ENCODE data around the gene ZNF20.
A peak's percentile ranks its signal among the peaks of the same experiment; 100 is the strongest.

The ZNF20 gene

GRCh38 chr19:12095111-12095790 lies 44.9 kb downstream of the ZNF20 start:
- Histone ChIP-seq H3K79me2 (ENCODE audit: low read length) (peaks cover 24% of the 10 kb centered on the region), H3K27ac (ENCODE audit: low read length) (no peak overlapping the region), H3K4me1 (ENCODE audit: low read length) (peaks cover 14% of the 10 kb centered on the region), H3K4me2 (ENCODE audit: low read length) (no peak overlapping the region), H3K4me3 (ENCODE audit: low read length) (no peak overlapping the region), H4K20me1 (ENCODE audit: insufficient read depth, low read length) (no peaks in the 10 kb centered on the region), H3K9me3 (ENCODE audit: insufficient read depth, low read length) (0 out of 2 replicates have a peak, but pooled peaks cover 3% of the 10 kb centered on the region), H3K9ac (ENCODE audit: low read length) (no peak overlapping the region), H3K36me3 (replicated peaks; ENCODE audit: low read depth, low read length) (peaks cover 43% of the 10 kb centered on the region), H2AFZ (ENCODE audit: low read depth, low read length) (no peak overlapping the region), H3K27me3 (ENCODE audit: low read depth, low read length) (no peaks in the 10 kb centered on the region)
- TF ChIP-seq CTCF (IDR thresholded peaks at IDR 0.05; ENCODE audit: low read depth, low read length) (no peak), EZH2phosphoT487 (IDR thresholded peaks at IDR 0.05; ENCODE audit: low read depth) (no peak)

- Histone ChIP-seq H4K20me1 (ENCODE audit: insufficient read depth, low read length) (no peaks in the 10 kb centered on the region), H3K4me3 (ENCODE audit: low read length) (no peak overlapping the region), H3K27ac (ENCODE audit: low read length) (no peak overlapping the region), H3K36me3 (replicated peaks; ENCODE audit: low read depth, low read length) (peaks cover 40% of the 10 kb centered on the region), H3K4me1 (ENCODE audit: low read length) (peaks cover 14% of the 10 kb centered on the region), H2AFZ (ENCODE audit: low read depth, low read length) (no peak overlapping the region), H3K4me2 (ENCODE audit: low read length) (no peak overlapping the region; the same call in 1 of the 2 replicates), H3K27me3 (ENCODE audit: low read depth, low read length) (no peaks in the 10 kb centered on the region), H3K9ac (ENCODE audit: low read length) (no peak overlapping the region), H3K79me2 (ENCODE audit: low read length) (peaks cover 24% of the 10 kb centered on the region), H3K9me3 (ENCODE audit: insufficient read depth, low read length) (0 out of 2 replicates have a peak, but pooled peaks cover 3% of the 10 kb centered on the region)
- TF ChIP-seq EZH2phosphoT487 (IDR thresholded peaks at IDR 0.05; ENCODE audit: low read depth) (no peak), CTCF (IDR thresholded peaks at IDR 0.05; ENCODE audit: low read depth, low read length) (no peak)
Measured at GRCh38 chr19:12093777-12094176, 46.4 kb downstream of the ZNF20 start.

- no peaks in the 10 kb centered on the region for H4K20me1 ChIP-seq (ENCODE audit: insufficient read depth, low read length)
- TF ChIP-seq EZH2phosphoT487 (IDR thresholded peaks at IDR 0.05; ENCODE audit: low read depth), result no peak
- no peak for TF ChIP-seq CTCF (IDR thresholded peaks at IDR 0.05; ENCODE audit: low read depth, low read length)
- no peaks in the 10 kb centered on the region for H3K27me3 ChIP-seq (ENCODE audit: low read depth, low read length)
- H3K79me2 ChIP-seq (ENCODE audit: low read length), result peaks cover 24% of the 10 kb centered on the region
- peaks cover 38% of the 10 kb centered on the region for H3K36me3 ChIP-seq (replicated peaks; ENCODE audit: low read depth, low read length)
- peak overlapping the region; percentile 68 for H3K9ac ChIP-seq (ENCODE audit: low read length)
- H3K4me1 ChIP-seq (ENCODE audit: low read length), result peaks cover 14% of the 10 kb centered on the region
- peak overlapping the region; percentile 84 for H3K4me2 ChIP-seq (ENCODE audit: low read length)
- peak overlapping the region; percentile 75 for H3K4me3 ChIP-seq (ENCODE audit: low read length)
- 0 out of 2 replicates have a peak, but pooled peaks cover 3% of the 10 kb centered on the region for H3K9me3 ChIP-seq (ENCODE audit: insufficient read depth, low read length)
- H3K27ac ChIP-seq (ENCODE audit: low read length), result 0 out of 2 replicates have a peak overlapping the region, but pooled peaks have one; percentile 40
- H2AFZ ChIP-seq (ENCODE audit: low read depth, low read length), result no peak overlapping the region; the same call in 1 of the 2 replicates
Measured at GRCh38 chr19:12092956-12093355, 47.2 kb downstream of the ZNF20 start.

GRCh38 chr19:12092065-12092867 lies 47.9 kb downstream of the ZNF20 start:
- Histone ChIP-seq H3K9me3 (ENCODE audit: insufficient read depth, low read length) (0 out of 2 replicates have a peak, but pooled peaks cover 3% of the 10 kb centered on the region), H3K27me3 (ENCODE audit: low read depth, low read length) (no peaks in the 10 kb centered on the region), H3K4me2 (ENCODE audit: low read length) (peak overlapping the region; percentile 84), H3K79me2 (ENCODE audit: low read length) (peaks cover 24% of the 10 kb centered on the region), H3K27ac (ENCODE audit: low read length) (peak overlapping the region; percentile 40), H3K36me3 (replicated peaks; ENCODE audit: low read depth, low read length) (peaks cover 33% of the 10 kb centered on the region), H3K9ac (ENCODE audit: low read length) (peak overlapping the region; percentile 68), H3K4me3 (ENCODE audit: low read length) (peak overlapping the region; percentile 75), H3K4me1 (ENCODE audit: low read length) (peaks cover 14% of the 10 kb centered on the region), H4K20me1 (ENCODE audit: insufficient read depth, low read length) (no peaks in the 10 kb centered on the region), H2AFZ (ENCODE audit: low read depth, low read length) (peak overlapping the region; percentile 41)
- TF ChIP-seq CTCF (IDR thresholded peaks at IDR 0.05; ENCODE audit: low read depth, low read length) (no peak), EZH2phosphoT487 (IDR thresholded peaks at IDR 0.05; ENCODE audit: low read depth) (no peak)
